Measurements from ENCODE around the gene S100A4. TPM values are rescaled to one million over a fixed set of nuclear protein-coding genes. Genes with fewer than 3 reads are reported as not detected.
A peak's percentile ranks its signal among the peaks of the same experiment; 100 is the strongest.

S100A4 gene
- total RNA-seq, 1 experiment from 2014 or later = 22.7 TPM

DNA sequence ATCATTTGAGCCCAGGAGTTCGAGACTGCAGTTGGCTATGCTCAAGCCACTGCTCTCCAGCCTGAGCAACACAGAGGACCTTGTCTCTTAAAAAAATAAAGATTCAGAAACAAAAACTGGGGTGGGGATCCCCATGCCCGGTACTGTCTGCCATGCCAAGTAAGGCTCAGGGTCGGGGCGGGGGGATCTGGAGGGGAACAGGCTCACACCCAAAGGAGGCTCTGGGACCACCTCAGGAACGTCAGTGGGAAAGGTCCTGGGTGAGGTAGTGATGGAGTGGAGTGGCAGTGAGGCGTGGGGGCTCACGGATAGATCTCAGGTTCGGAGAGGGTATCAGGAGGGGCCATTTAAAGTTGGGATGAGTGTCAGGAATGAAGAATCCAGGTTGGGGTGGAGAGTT, 765 bp upstream of the S100A4 start (continued):
- TF ChIP-seq, protein P1, sequence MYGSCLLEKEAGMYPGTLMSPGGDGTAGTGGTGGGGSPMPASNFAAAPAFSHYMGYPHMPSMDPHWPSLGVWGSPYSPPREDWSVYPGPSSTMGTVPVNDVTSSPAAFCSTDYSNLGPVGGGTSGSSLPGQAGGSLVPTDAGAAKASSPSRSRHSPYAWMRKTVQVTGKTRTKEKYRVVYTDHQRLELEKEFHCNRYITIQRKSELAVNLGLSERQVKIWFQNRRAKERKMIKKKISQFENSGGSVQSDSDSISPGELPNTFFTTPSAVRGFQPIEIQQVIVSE (CRISPR knock-in tag; IDR thresholded peaks at IDR 0.05; ENCODE audit: borderline replicate concordance) = no peak
- TF ChIP-seq ETV6 (CRISPR knock-in tag; IDR thresholded peaks at IDR 0.05) = no peak
- TF ChIP-seq, protein P2, sequence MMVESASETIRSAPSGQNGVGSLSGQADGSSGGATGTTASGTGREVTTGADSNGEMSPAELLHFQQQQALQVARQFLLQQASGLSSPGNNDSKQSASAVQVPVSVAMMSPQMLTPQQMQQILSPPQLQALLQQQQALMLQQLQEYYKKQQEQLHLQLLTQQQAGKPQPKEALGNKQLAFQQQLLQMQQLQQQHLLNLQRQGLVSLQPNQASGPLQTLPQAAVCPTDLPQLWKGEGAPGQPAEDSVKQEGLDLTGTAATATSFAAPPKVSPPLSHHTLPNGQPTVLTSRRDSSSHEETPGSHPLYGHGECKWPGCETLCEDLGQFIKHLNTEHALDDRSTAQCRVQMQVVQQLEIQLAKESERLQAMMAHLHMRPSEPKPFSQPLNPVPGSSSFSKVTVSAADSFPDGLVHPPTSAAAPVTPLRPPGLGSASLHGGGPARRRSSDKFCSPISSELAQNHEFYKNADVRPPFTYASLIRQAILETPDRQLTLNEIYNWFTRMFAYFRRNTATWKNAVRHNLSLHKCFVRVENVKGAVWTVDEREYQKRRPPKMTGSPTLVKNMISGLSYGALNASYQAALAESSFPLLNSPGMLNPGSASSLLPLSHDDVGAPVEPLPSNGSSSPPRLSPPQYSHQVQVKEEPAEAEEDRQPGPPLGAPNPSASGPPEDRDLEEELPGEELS (CRISPR knock-in tag; IDR thresholded peaks at IDR 0.05) = no peak
- no peak for TF ChIP-seq KAT7 (CRISPR knock-in tag; IDR thresholded peaks at IDR 0.05; ENCODE audit: borderline replicate concordance)
- TF ChIP-seq, protein P3, sequence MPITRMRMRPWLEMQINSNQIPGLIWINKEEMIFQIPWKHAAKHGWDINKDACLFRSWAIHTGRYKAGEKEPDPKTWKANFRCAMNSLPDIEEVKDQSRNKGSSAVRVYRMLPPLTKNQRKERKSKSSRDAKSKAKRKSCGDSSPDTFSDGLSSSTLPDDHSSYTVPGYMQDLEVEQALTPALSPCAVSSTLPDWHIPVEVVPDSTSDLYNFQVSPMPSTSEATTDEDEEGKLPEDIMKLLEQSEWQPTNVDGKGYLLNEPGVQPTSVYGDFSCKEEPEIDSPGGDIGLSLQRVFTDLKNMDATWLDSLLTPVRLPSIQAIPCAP (CRISPR knock-in tag; IDR thresholded peaks at IDR 0.05) = no peak
- TF ChIP-seq, protein P4, sequence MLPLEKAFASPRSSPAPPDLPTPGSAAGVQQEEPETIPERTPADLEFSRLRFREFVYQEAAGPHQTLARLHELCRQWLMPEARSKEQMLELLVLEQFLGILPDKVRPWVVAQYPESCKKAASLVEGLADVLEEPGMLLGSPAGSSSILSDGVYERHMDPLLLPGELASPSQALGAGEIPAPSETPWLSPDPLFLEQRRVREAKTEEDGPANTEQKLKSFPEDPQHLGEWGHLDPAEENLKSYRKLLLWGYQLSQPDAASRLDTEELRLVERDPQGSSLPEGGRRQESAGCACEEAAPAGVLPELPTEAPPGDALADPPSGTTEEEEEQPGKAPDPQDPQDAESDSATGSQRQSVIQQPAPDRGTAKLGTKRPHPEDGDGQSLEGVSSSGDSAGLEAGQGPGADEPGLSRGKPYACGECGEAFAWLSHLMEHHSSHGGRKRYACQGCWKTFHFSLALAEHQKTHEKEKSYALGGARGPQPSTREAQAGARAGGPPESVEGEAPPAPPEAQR (CRISPR knock-in tag; IDR thresholded peaks at IDR 0.05) = no peak
- TF ChIP-seq, protein P5, sequence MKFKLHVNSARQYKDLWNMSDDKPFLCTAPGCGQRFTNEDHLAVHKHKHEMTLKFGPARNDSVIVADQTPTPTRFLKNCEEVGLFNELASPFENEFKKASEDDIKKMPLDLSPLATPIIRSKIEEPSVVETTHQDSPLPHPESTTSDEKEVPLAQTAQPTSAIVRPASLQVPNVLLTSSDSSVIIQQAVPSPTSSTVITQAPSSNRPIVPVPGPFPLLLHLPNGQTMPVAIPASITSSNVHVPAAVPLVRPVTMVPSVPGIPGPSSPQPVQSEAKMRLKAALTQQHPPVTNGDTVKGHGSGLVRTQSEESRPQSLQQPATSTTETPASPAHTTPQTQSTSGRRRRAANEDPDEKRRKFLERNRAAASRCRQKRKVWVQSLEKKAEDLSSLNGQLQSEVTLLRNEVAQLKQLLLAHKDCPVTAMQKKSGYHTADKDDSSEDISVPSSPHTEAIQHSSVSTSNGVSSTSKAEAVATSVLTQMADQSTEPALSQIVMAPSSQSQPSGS (CRISPR knock-in tag; IDR thresholded peaks at IDR 0.05; ENCODE audit: borderline replicate concordance, low read depth) = no peak
- no peak for TF ChIP-seq ZNF138 (CRISPR knock-in tag; conservative IDR thresholded peaks at IDR 0.05)
- TF ChIP-seq ZNF263 (CRISPR knock-in tag; IDR thresholded peaks at IDR 0.05; ENCODE audit: low read depth) = no peak
- TF ChIP-seq ZBTB21 (CRISPR knock-in tag; IDR thresholded peaks at IDR 0.05; ENCODE audit: borderline replicate concordance) = no peak
- TF ChIP-seq, protein P6, sequence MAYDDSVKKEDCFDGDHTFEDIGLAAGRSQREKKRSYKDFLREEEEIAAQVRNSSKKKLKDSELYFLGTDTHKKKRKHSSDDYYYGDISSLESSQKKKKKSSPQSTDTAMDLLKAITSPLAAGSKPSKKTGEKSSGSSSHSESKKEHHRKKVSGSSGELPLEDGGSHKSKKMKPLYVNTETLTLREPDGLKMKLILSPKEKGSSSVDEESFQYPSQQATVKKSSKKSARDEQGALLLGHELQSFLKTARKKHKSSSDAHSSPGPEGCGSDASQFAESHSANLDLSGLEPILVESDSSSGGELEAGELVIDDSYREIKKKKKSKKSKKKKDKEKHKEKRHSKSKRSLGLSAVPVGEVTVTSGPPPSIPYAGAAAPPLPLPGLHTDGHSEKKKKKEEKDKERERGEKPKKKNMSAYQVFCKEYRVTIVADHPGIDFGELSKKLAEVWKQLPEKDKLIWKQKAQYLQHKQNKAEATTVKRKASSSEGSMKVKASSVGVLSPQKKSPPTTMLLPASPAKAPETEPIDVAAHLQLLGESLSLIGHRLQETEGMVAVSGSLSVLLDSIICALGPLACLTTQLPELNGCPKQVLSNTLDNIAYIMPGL (CRISPR knock-in tag; IDR thresholded peaks at IDR 0.05) = no peak
- TF ChIP-seq ZNF671 (CRISPR knock-in tag; IDR thresholded peaks at IDR 0.05) = no peak
- no peak for TF ChIP-seq ATF1 (CRISPR knock-in tag; IDR thresholded peaks at IDR 0.05)
- TF ChIP-seq, protein P7, sequence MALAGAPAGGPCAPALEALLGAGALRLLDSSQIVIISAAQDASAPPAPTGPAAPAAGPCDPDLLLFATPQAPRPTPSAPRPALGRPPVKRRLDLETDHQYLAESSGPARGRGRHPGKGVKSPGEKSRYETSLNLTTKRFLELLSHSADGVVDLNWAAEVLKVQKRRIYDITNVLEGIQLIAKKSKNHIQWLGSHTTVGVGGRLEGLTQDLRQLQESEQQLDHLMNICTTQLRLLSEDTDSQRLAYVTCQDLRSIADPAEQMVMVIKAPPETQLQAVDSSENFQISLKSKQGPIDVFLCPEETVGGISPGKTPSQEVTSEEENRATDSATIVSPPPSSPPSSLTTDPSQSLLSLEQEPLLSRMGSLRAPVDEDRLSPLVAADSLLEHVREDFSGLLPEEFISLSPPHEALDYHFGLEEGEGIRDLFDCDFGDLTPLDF (CRISPR knock-in tag; IDR thresholded peaks at IDR 0.05) = no peak
- TF ChIP-seq MYBL2 (CRISPR knock-in tag; IDR thresholded peaks at IDR 0.05) = no peak

DNA sequence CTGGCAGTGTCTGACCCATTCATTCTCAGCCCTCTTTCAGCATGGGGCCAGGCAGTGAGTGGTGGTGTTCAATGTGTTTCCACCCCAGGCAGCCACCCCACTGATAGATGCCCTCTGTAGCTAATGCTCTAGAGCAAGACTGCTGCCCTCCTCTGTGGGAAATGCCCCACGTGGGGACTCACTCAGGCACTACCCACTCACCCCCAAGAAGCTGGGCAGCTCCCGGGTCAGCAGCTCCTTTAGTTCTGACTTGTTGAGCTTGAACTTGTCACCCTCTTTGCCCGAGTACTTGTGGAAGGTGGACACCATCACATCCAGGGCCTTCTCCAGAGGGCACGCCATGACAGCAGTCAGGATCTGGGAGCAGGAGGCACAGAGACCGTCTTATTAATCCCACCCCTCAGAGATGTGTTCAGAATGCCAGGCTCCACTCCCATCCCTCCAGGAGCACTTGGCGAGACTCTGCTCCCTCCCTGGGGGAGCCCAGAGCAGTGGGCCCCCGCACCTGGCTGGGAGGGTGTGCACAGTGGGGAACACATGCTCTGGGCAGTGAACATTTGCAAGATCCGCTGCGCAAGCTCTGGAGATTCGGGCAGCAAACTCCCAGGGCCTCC, 1.0 kb downstream of the S100A4 start:
- H3K36me3 Mint-ChIP-seq = no peaks in the 10 kb centered on the region; the same call in 1 of the 2 replicates
- H3K4me1 Mint-ChIP-seq = peaks cover 59% of the 10 kb centered on the region
- H3K27me3 Mint-ChIP-seq (ENCODE audit: low read depth) = peaks cover 2% of the 10 kb centered on the region; the same call in 1 of the 2 replicates
- peak overlapping the region; percentile 96 for H3K27ac Mint-ChIP-seq
- CTCF ChIA-PET = interaction anchor here (0.9 to 5.3 kb wide), 16 partner anchors 9 to 196 kb away, joined by 3 to 50 read pairs (median 4); partner anchors contain the start of genes NPR1, PGLYRP4, S100A13 and S100A2
- H3K9me3 Mint-ChIP-seq = no peaks in the 10 kb centered on the region
- peak overlapping the region; percentile 64 for H3K4me3 Mint-ChIP-seq
- POLR2A ChIA-PET = interaction anchor here (1.3 kb wide), 1 partner anchor 89 kb away, joined by 6 read pairs; the partner anchor contains the start of gene CHTOP
- ATAC-seq = no peak; the same call in 1 of the 2 replicates
- no peak for DNase-seq (ENCODE audit: low spot score)
- TF ChIP-seq, protein P8, sequence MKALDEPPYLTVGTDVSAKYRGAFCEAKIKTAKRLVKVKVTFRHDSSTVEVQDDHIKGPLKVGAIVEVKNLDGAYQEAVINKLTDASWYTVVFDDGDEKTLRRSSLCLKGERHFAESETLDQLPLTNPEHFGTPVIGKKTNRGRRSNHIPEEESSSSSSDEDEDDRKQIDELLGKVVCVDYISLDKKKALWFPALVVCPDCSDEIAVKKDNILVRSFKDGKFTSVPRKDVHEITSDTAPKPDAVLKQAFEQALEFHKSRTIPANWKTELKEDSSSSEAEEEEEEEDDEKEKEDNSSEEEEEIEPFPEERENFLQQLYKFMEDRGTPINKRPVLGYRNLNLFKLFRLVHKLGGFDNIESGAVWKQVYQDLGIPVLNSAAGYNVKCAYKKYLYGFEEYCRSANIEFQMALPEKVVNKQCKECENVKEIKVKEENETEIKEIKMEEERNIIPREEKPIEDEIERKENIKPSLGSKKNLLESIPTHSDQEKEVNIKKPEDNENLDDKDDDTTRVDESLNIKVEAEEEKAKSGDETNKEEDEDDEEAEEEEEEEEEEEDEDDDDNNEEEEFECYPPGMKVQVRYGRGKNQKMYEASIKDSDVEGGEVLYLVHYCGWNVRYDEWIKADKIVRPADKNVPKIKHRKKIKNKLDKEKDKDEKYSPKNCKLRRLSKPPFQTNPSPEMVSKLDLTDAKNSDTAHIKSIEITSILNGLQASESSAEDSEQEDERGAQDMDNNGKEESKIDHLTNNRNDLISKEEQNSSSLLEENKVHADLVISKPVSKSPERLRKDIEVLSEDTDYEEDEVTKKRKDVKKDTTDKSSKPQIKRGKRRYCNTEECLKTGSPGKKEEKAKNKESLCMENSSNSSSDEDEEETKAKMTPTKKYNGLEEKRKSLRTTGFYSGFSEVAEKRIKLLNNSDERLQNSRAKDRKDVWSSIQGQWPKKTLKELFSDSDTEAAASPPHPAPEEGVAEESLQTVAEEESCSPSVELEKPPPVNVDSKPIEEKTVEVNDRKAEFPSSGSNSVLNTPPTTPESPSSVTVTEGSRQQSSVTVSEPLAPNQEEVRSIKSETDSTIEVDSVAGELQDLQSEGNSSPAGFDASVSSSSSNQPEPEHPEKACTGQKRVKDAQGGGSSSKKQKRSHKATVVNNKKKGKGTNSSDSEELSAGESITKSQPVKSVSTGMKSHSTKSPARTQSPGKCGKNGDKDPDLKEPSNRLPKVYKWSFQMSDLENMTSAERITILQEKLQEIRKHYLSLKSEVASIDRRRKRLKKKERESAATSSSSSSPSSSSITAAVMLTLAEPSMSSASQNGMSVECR (CRISPR knock-in tag; IDR thresholded peaks at IDR 0.05; ENCODE audit: borderline replicate concordance) = no peak
- TF ChIP-seq, protein P6 (CRISPR knock-in tag; IDR thresholded peaks at IDR 0.05) = no peak
- TF ChIP-seq OVOL2 (CRISPR knock-in tag; IDR thresholded peaks at IDR 0.05; ENCODE audit: borderline replicate concordance) (no peak), ELF4 (CRISPR knock-in tag; IDR thresholded peaks at IDR 0.05; ENCODE audit: low read depth) (no peak), SMAD4 (CRISPR knock-in tag; IDR thresholded peaks at IDR 0.05) (no peak)

Data from WTC11 (cell line).